ENCODE results near the gene GIPC3.

Gene GIPC3

DNA sequence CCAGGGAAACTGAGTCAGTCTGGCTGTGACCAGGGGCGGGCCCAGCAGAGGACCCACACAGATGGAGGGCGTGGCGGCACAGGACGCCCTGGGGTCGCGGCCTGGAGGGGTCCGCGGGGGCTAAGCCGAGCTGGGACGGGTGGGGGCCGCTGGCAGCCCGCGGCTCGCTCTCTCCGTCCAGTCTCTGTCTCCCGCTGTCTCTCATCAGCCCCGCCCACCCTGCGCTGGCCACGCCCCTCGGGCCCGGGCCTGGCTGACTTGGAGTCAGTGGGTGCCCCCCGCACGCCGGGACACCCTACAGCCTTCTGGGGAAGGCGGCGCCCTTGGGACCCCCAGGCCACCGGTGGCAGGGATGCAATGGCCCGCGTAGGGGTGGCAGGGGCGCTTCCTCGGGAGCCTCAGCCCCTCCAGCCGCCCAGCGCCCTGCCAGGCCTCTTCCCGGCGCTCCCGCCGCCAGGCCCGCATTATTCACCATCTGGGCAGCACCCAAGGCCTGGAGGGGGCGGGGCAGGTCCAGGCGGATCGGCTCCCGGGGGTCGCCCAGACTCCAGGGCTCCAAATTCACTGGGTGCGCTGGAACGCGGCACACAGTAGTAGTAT lies 21.5 kb downstream of the GIPC3 start, which contains the start of gene TBXA2R:
Gene TBXA2R (minus strand): TSS at position 186 of the 600 bp plus-strand sequence. CDS start 6,241 bp downstream, outside the sequence.
- DNase-seq, result peak; percentile 66

GRCh38 chr19:3607303-3608078 lies 22.2 kb downstream of the GIPC3 start:
- DNase-seq, result peak; percentile 42

DNA sequence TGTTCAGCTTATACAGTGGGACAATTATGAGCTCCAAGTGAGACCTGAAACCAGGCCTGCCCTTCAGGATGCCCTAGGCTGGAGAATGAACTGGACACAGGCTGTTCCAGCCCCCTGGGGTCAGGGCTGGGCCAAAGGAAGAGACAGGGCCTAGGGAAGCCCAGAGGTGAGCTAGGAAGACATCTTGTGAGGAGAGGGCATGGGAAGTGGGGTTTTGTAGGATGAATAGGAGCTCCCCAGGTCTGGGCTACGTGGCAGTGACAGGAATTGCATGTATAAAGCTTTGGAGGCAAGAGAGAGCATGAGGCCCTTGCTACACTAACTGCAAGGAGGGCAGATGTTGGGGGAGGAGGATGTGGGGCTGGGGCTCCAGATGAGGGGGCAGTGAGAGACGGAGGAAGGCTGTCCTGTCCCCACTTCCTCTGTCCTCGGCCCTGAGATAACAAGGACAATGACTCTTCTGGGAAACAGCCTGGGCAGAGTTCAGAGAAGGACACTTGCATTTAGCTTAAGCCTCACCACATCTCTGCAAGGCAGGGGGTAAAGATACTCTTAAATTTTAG lies 22.9 kb downstream of the GIPC3 start:
- no peak for DNase-seq

- no peak for DNase-seq
These were observed 23.6 kb downstream of the GIPC3 start for GRCh38 chr19:3608750-3609322.

DNA sequence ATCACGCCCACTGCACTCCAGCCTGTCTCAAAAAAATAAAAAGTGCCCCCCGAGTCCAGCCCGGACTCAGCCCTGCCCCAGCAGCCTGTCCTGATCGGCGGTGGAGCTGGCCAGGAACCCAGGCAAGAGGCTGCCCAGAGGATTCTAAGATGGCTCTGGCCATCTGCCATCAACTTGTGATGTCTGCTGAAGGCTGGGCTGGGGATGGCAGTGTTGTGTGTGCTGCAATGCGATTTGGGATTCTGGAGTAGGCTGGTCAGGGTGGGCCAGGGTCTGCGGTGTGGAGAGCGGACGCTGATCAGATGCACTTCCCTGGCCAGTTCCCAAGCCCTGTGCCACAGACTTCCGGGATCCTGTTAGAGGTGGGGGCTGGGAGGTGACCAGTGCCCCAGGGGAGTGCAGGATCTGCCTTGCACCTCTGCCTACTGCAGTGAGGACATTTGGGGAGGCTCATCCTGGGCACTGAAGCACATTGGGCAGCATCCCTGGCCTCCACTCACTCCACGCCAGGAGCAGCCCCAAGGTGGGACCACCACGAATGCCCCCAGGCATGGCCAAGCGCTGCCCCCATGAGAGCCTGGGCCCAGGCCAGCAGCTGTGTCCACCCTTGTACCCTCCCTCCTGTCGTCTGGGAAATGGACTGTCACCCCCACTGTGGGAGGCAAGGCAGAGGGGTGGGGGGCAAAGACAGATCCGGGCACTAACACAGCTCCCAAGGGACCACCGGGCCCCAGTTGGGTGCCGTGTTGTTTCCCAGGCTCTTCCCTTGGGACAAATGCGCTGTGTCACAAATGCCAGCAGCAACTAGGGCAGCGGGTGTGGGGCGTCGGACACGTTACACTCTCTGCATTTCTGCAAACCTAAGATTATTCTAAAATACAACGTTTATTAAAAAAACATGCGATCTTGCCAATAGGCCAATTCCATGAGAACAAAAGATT lies 24.8 kb downstream of the GIPC3 start:
- no peak for DNase-seq

DNA sequence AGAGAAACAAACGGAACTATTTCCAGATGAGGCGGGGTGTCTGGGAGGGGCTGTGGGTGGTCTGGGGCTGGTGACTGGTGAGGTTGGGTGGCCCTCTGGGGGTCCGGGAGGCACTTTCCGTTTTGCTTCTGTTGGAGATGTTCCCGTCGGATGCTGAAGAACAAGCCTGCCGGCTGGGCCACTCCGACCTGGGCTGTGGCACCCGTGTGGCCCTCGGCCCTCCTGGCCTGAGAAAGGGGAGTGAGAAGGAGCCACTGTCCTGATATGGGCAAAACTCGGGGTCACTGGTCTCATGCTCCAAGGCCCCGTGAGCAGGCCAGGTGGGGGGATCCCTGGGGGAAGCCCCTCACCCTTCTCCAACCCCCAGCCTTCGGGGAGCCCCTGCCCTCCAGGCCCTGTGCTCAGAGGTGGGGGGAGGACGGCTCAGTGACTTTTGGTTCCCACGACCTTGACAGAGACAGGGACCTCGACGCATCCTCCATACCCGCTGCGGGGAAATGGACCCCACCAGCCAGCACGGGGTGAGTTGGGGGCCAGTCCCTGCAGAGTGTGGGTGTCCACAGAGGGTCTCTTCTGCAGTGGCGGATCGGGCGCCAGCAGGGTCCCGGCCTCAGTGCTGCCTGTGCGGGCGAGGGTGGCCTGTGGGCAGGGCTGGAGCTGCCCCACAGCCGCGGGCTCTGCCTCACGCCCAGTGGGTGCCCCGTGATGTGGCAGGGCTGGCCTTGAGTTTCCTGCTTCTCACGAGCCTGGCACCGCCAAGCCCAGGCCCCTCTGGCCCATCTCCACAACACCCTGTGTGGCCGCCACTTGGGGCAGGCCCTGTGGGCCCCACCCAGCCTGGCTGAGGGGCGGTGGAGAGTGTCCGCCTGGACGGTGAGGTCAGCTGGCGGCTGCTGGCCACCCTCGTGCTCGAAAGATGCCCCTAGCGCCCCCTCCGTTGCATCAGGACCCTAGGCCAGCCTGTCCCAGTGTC lies 25.8 kb downstream of the GIPC3 start:
- DNase-seq, result no peak

DNA sequence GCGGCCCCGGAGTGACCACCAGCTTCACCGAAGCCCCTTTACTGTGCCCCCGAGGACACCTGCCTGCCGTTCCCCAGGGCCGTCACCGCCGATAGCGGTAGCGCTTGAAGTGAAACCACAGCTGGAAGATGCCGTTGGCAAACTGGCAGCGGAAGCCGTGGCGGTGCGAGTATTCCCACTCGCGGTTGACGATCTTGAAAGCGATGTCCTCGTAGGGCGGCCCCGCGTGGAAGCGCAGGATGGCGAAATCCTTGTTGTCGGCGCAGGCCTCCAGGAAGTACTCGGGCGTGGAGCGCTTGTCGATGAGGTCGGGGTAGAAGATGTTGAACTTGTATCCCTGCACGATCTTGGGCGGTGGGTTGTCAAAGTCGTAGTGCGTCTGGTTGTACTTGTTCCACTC lies 26.6 kb downstream of the GIPC3 start:
- no peak for DNase-seq

GRCh38 chr19:3612330-3612729 lies 27.1 kb downstream of the GIPC3 start:
- DNase-seq, result no peak

DNA sequence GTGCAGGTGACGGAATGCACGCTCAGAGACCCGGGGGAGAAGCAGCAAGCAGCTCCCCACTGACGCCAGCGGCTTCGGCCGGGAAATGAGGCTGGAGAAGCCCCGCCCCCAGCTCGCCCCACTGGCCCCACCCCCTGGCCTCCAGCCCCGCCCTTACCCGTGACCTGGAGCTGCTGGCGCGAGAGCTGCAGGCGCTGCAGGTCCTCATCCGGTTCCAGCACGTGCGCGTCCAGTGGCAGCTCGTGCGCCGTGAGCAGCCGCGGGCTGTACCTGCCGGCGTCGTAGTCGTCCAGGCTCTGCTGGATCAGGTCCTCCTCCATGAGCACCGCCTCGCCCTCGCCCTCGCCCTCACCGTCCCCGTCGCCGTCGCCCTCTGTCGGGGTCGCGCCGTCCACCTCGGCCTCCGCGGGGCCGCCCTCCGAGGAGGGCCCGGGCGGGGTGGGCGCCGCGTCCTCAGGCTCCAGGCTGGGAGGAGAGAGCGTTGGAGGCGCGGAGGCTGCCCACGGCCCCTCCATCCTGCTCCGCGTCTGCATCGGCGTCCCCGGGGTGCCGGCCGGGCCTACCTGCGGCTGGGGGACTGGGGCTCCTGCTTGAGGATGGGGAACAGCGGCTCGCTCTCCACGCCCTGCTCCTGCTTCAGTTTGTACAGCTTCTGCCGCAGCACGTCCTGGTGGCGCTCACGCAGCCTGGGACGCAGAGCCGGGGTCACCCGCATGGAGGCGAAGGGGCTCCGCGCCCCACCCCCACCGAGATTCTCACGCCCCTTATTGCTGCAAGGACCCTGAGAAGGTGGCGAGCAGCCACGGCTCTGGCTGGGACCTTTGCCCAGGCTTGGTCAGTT lies 27.8 kb downstream of the GIPC3 start:
- DNase-seq, result no peak

GRCh38 chr19:3613818-3614661 lies 28.8 kb downstream of the GIPC3 start:
- no peak for DNase-seq

DNA sequence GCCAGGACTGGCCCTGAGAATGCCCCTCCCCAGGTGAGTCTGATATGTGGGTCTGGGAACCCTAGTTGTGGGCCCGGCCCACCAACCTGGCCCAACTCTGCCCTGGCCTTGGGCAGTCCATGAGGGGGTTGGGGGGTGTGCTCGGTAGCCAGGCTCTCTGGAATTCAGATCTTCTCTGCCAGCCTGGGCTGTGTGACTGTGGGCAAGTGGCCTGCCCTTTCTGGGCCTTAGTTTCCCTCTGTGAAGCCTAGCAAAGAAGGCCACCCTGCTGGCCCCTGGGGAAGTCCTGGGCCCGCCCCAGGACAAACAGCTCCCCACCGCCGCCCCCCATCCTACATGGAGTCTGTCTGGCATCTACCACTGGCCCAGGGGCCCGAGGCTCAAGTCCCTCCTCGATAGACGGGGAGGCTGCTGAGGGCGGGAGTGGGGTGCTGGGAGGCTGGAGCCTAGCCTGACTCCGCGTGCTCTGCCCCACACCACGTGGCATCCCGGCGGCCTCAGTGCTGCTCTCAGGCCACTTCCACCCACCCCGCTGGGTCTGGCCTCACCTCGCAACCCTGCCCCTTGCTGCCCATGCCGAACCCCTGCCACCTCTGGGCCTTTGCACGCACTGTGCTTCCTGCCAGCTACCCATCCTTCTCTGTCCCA lies 29.7 kb downstream of the GIPC3 start:
- no peak for DNase-seq

GRCh38 chr19:3615524-3616135 lies 30.4 kb downstream of the GIPC3 start:
- DNase-seq, result no peak

- no peak for DNase-seq
These were observed 32.2 kb downstream of the GIPC3 start for GRCh38 chr19:3617463-3617862.

- DNase-seq, result peak; percentile 33
These were observed 33.0 kb downstream of the GIPC3 start for GRCh38 chr19:3618144-3618810.

DNA sequence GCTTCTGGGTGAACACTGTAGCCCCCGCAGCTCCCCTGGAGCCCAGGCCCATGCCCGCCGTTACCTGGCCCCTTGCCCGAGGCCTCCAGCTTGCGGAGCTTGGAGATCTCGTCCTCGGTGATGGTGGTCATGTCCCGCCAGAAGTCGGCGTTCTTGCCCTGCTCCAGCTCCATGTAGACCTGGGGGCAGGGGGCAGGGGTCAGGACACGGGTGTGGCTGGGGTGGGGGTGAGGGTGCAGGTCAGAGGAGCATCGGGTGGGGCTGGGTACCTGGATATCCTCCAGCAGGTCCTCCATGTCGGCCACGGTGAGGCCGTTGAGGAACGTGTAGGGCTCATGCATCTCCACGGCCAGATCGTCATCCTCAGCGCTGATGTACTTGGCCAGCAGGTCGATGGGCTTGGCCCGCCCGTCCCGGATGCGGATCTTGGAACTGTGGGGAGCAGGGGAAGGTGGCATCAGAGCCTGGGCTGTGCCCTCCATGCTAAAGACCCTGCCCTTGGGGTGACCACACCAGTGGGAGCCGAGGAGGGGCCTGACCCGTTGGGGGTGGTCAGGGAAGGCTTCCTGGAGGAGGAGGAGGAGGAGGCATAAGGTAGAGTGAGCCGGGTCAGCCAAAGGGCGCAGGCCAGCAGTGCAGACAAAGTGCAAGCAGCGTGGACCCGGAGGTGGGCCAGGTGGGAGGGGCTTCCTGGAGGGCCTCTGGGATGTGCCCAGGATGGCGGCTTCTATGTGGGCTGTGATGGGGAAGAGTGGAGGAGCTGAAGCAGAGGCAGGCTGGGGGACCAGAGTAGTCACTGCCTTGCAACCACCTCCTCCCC lies 33.7 kb downstream of the GIPC3 start:
- no peak for DNase-seq

DNA sequence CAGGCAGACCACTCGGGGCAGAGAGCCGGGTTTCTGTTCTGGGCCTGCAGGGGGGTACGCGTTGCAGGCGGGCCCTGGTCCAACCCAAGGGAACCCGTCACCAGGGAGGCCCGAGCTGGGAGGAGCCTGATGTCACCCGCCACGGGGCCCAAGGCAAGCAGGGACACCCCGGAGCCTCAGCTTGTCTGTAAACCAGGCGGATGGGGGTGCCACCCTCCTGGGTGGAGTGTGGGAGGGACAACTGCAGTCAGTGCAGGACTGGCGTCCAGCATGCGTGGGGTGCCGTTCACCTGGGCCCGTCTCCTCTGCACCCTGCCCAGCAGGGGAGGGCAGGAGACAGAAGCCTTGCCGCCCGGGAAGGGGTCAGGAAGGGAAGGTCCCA lies 34.3 kb downstream of the GIPC3 start:
- no peak for DNase-seq
